GM12891 (cell line): ENCODE data around the gene ETV7.

Experiments used
- POLR2A ChIP-seq: IDR thresholded peaks from 2 replicates; pipeline ENCODE4 v1.6.1; 2011; ENCODE audit warnings: low read depth, low read length, control low read depth
- POLR2AphosphoS5 ChIP-seq: IDR thresholded peaks from 2 replicates; pipeline ENCODE4 v1.6.1; 2011; ENCODE audit warnings: low read depth, low read length, control low read depth
- POU2F2 ChIP-seq: IDR thresholded peaks from 2 replicates; pipeline ENCODE4 v1.6.1; 2011; ENCODE audit warnings: low read depth, mild to moderate bottlenecking, control low read depth, low read length, moderate library complexity
- SPI1 ChIP-seq: IDR thresholded peaks from 2 replicates; pipeline ENCODE4 v1.6.1; 2011; ENCODE audit warnings: low read depth, low read length, control low read depth
- TAF1 ChIP-seq: IDR thresholded peaks from 2 replicates; pipeline ENCODE4 v1.6.1; 2011; ENCODE audit warnings: low read depth, low read length, control low read depth

DNA sequence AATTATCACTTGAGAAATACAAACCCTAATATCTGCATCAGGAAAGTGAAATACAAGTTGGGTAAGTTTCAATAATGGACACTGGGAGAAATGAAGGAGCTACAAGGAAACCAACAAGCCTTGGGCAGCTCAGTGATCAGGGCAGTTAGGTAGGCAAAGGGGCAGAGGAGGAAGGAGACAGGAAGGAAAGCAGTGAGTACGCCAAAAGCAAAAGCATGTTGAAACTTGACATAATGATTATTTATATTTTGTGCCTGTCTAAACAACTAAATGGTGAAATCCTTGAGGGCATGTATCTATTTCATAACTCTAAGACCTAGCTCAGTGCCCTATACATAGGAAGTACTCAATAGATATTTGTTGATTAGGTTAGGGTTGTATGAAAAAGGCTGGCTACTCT is 31.8 kb upstream of the ETV7 start:
- TF ChIP-seq POLR2AphosphoS5 (no peak), POLR2A (no peak), SPI1 (no peak), POU2F2 (no peak), TAF1 (no peak)
